Epithelial cell of proximal tubule (primary cell): ENCODE results near the gene TJP2. TPM values are rescaled to one million over a fixed set of nuclear protein-coding genes. Genes with fewer than 3 reads are reported as not detected.

Source experiments
- DNase-seq: peaks from one replicate; pipeline ENCODE4 v3.0.0-alpha.2; 2011; ENCODE audit warnings: low read depth
- H3K4me3 ChIP-seq: 2 replicates; pipeline ENCODE4 v1.5.1; 2011; ENCODE audit warnings: low read depth, mild to moderate bottlenecking, low read length
- CTCF ChIP-seq: conservative IDR thresholded peaks from 2 replicates; pipeline ENCODE4 v1.5.1; 2012; ENCODE audit warnings: low read depth, mild to moderate bottlenecking, low read length
- total RNA-seq: library from RNA; depleted of rRNA; stranded (reverse); fragments of >200 nt; gene quantifications from 2 replicates; pipeline ENCODE4 v1.2.3, GENCODE V29; 2015

The TJP2 gene
- total RNA-seq, 1 donor from 2014 or later, result 335 TPM

GRCh38 chr9:69265891-69266290 is 91.8 kb downstream of the TJP2 start:
- no peak for TF ChIP-seq CTCF
- no peak overlapping the region for H3K4me3 ChIP-seq
- no peak for DNase-seq

GRCh38 chr9:69272212-69272611 is 98.1 kb downstream of the TJP2 start:
- H3K4me3 ChIP-seq, result no peak overlapping the region
- no peak for DNase-seq
- no peak for TF ChIP-seq CTCF

GRCh38 chr9:69273161-69273560 is 99.1 kb downstream of the TJP2 start:
- DNase-seq, result no peak
- no peak overlapping the region for H3K4me3 ChIP-seq
- no peak for TF ChIP-seq CTCF

- no peak overlapping the region for H3K4me3 ChIP-seq
- TF ChIP-seq CTCF, result no peak
- no peak for DNase-seq
These were observed 102.7 kb downstream of the TJP2 start for GRCh38 chr9:69276775-69277174.

- TF ChIP-seq CTCF, result no peak
- DNase-seq, result no peak
- no peak overlapping the region for H3K4me3 ChIP-seq
These were observed 105.1 kb downstream of the TJP2 start for GRCh38 chr9:69279084-69279731.

GRCh38 chr9:69279733-69280132 is 105.7 kb downstream of the TJP2 start:
- DNase-seq, result no peak
- TF ChIP-seq CTCF, result no peak
- H3K4me3 ChIP-seq, result no peak overlapping the region

GRCh38 chr9:69283003-69283402 is 108.9 kb downstream of the TJP2 start:
- no peak overlapping the region for H3K4me3 ChIP-seq
- TF ChIP-seq CTCF, result no peak
- DNase-seq, result no peak
